HG03045 (cell line): ENCODE data around the gene SLC16A7.

ENCODE experiments used
- ATAC-seq: cut with Tn5 transposase; IDR thresholded peaks from one replicate; pipeline ENCODE4 v1.9.1; 2021; ENCODE audit warnings: mild to moderate bottlenecking, moderate library complexity; ENCODE audit not compliant: unreplicated experiment

SLC16A7 gene

GRCh38 chr12:59827767-59828166, 231.9 kb downstream of the SLC16A7 start:
- no peak for ATAC-seq

- ATAC-seq = no peak
Measured at GRCh38 chr12:59828521-59828920, 232.7 kb downstream of the SLC16A7 start.

- ATAC-seq = no peak
Measured at GRCh38 chr12:59833408-59833807, 237.6 kb downstream of the SLC16A7 start.

GRCh38 chr12:59834659-59835474, 239.0 kb downstream of the SLC16A7 start:
- ATAC-seq = no peak
